Activated naive CD4-positive, alpha-beta T cell treated with anti-CD3 and anti-CD28 coated beads, Interleukin-2, amount 10 ng/mL, durations not matched to agents 7 days and 5 days (primary cell): ENCODE measurements around the gene GCGR.

ENCODE experiments used
- CTCF ChIA-PET: fragments of 350-600 bp; sonication (Branson Sonifier 250); formaldehyde crosslinking; loops from one replicate; lab custom pipeline; 2021; ENCODE audit warnings: antibody characterized with exemption; lab: Charles Lee
- DNase-seq: peaks from one replicate; pipeline ENCODE4 v3.0.0-alpha.2; 2020
- H3K27ac Mint-ChIP-seq: one replicate; pipeline ENCODE4 v1.8.0; 2021; ENCODE audit warnings: mild to moderate bottlenecking, moderate library complexity, mixed read lengths
- H3K27me3 Mint-ChIP-seq: one replicate; pipeline ENCODE4 v1.8.0; 2021; ENCODE audit warnings: mild to moderate bottlenecking, mixed read lengths
- H3K36me3 Mint-ChIP-seq: one replicate; pipeline ENCODE4 v1.8.0; 2021; ENCODE audit warnings: mixed read lengths
- H3K4me1 Mint-ChIP-seq: one replicate; pipeline ENCODE4 v1.8.0; 2021; ENCODE audit warnings: mixed read lengths
- H3K4me3 Mint-ChIP-seq: one replicate; pipeline ENCODE4 v1.8.0; 2021; ENCODE audit warnings: mild to moderate bottlenecking, moderate library complexity, mixed read lengths
- H3K9me3 Mint-ChIP-seq: one replicate; pipeline ENCODE4 v1.8.0; 2021; ENCODE audit warnings: mixed read lengths

Gene GCGR

DNA sequence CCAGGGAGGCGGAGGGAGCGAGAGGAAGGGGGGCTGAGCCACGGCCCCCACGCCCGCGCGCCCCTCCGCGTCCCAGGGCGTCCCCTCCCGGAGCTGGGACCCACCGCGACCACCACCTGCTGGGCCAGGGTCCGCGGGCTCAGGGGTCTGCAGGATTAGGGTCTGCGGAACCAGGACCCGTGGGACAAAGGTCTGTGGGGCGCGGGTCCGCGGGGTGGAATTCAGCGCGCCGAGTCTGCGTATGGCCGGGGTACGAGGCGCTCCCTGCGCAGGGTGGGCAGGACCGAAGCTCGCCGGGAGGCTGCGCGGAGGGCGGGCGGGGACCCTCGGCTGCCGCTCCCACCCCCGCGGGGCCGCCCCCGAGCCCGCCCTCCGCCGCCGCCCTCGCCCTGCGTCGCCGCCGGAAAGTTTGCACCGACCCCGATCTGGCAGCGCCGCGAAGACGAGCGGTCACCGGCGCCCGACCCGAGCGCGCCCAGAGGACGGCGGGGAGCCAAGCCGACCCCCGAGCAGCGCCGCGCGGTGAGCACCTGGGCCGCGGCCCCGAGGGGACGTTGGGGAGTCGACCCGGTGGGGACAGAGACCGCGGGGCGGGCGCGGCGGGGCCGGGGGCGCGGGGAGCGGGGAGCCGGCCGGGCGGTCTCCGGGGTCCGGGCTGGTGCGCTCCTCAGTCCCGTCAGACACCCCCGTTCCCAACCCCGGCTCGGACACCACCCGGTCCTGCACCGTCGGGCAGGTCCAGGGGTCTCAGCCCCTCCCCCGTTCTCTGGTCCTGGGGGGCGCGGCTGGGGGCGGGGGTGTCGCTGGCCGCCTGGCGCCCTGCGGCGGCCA lies at the start of gene GCGR:
Gene GCGR (plus strand): TSS at position 423 of the 831 bp plus-strand sequence. CDS start 4,869 bp downstream, outside the sequence.
- H3K27me3 Mint-ChIP-seq: peaks cover 92% of the 10 kb centered on the region
- H3K27ac Mint-ChIP-seq: peak within 1 kb of the TSS; percentile 33
- no peak within 1 kb of the TSS for H3K4me3 Mint-ChIP-seq
- no peaks in the 10 kb centered on the region for H3K9me3 Mint-ChIP-seq
- CTCF ChIA-PET: no interaction called here
- no peak for DNase-seq
- H3K4me1 Mint-ChIP-seq: peaks cover 6% of the 10 kb centered on the region
- H3K36me3 Mint-ChIP-seq: no peaks in the 10 kb centered on the region

DNA sequence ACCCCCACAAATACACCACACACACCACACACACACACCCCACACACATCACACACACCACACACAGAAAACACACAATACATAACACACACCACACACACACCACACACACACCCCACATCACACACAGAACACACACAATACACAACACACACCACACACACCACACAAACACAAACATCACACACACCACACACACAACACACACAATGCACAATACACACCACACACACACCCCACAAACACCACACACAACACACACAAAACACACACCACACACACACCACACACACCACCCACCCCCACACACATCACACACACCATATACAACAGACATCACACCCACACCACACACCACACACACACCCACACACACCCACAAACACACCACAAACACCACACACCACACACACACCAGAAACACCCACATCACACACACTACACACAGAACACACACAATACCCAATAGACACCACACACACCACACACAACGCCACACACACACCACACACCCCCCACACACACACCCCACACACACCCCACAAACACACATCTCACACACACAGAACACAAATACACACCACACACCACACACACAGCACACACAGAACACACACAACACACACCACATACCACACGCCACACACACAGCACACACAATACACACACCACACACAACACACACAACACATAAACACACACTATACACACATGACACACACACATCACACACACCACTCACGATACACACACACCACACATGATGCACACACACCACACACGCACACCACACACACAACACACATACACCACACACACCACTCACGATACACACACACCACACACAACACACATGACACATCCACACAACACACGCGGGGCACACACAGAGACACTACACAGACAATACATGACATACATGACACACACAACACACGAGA lies 11.0 kb upstream of the GCGR start:
- H3K4me1 Mint-ChIP-seq: no peaks in the 10 kb centered on the region
- no peaks in the 10 kb centered on the region for H3K36me3 Mint-ChIP-seq
- H3K27me3 Mint-ChIP-seq: peaks cover 4% of the 10 kb centered on the region
- CTCF ChIA-PET: no interaction called here
- H3K9me3 Mint-ChIP-seq: no peaks in the 10 kb centered on the region
- H3K27ac Mint-ChIP-seq: no peak overlapping the region
- DNase-seq: no peak
- no peak overlapping the region for H3K4me3 Mint-ChIP-seq

DNA sequence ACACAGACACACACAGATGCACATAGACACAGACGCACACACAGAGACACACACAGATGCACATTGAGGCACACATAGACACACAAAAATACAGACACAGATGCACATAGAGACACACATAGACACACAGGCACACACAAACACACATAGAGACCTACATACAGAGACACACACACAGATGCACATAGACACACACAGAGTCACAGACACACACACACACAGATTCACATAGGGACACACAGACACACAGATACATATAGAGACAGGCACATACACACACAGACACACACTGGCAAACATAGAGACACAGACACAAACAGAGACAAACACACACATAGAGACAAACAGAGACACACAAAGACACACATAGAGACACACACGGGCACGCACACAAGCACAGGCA lies 9.9 kb upstream of the GCGR start:
- Mint-ChIP-seq H3K27ac (no peak overlapping the region), H3K36me3 (no peaks in the 10 kb centered on the region), H3K9me3 (no peaks in the 10 kb centered on the region), H3K4me3 (no peak overlapping the region), H3K27me3 (peaks cover 7% of the 10 kb centered on the region), H3K4me1 (no peaks in the 10 kb centered on the region)
- DNase-seq: no peak
- CTCF ChIA-PET: no interaction called here

DNA sequence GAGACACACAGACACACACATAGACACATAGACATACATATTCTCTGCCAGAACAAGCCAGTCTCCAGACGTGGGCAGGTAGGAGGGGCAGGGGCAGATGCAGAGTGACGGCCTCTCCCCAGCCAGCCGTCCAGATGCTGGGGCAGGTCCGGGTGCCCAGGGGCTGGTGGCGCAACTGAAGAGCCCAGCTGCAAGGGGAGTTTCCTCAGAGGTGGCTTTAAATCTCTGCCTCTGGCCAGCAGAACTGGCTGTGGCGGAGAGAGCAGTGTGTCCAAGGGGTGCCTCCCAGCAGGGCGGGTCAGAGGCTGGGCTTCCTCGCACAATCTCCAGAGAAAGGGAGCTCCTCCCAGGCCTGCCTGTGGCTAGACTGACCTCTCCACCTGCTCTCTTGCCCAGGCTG lies 9.4 kb upstream of the GCGR start:
- H3K4me1 Mint-ChIP-seq: no peaks in the 10 kb centered on the region
- DNase-seq: no peak
- no peaks in the 10 kb centered on the region for H3K36me3 Mint-ChIP-seq
- H3K27me3 Mint-ChIP-seq: peaks cover 10% of the 10 kb centered on the region
- no peak overlapping the region for H3K4me3 Mint-ChIP-seq
- H3K9me3 Mint-ChIP-seq: no peaks in the 10 kb centered on the region
- no peak overlapping the region for H3K27ac Mint-ChIP-seq
- CTCF ChIA-PET: no interaction called here

DNA sequence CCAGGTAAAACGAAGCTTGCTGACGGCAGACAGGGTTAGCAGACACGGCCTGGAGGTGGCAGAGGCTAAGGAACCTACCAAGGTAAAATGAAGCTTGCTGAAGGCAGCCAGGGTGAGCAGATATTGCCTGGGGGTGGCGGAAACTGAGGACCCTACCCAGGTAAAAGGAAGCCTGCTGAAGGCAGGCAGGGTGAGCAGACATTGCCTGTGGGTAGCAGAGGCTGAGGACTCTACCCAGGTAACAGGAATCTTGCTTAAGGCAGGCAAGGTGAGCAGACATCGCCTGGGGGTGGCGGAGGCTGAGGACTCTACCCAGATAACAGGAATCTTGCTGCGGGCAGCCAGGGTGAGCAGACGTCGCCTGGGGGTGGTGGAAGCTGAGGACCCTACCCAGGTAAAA lies 2.6 kb upstream of the GCGR start:
- H3K36me3 Mint-ChIP-seq: no peaks in the 10 kb centered on the region
- no peak for DNase-seq
- CTCF ChIA-PET: interaction anchor here (0.7 kb wide), 1 partner anchor 59 kb away, joined by 3 read pairs; the partner anchor contains the start of gene P4HB
- H3K4me1 Mint-ChIP-seq: peaks cover 6% of the 10 kb centered on the region
- H3K4me3 Mint-ChIP-seq: no peak overlapping the region
- H3K27me3 Mint-ChIP-seq: peaks cover 68% of the 10 kb centered on the region
- H3K27ac Mint-ChIP-seq: no peak overlapping the region
- H3K9me3 Mint-ChIP-seq: no peaks in the 10 kb centered on the region

DNA sequence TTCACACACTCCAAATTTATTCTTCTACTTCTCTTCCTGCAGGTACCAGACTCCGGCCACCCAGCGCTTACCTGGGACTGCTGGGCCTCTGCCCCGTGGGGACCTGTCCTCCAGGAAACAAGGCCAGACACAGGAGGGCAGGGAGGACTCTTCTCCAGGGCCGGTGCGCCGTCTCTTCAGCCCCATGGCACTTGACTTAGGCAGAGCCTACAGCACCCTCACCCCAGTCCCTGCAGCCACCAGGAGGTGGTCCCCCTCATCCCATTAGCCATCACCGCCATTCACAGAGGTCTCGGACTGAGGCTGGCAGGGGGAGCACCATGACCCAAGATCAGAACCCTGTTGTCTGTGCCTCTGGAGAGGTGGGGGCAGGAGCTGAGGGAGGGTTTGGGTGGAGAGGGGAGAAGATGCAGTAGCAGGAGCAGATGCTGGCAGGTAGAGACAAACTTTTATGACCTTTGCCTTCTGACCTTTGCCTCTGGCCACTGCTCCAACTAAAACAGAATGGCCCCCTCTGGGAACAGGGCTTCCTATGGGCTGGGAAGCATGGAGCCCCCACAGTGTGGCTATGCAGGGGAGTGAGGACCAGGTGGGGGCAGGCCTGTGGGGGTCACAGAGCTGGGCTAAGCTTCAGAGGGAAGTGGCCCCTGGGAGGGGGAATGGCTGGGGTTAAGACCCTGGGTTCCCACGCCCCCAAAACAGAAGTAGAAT lies 1.7 kb upstream of the GCGR start:
- CTCF ChIA-PET: no interaction called here
- peaks cover 6% of the 10 kb centered on the region for H3K4me1 Mint-ChIP-seq
- no peaks in the 10 kb centered on the region for H3K9me3 Mint-ChIP-seq
- H3K36me3 Mint-ChIP-seq: no peaks in the 10 kb centered on the region
- peaks cover 77% of the 10 kb centered on the region for H3K27me3 Mint-ChIP-seq
- no peak overlapping the region for H3K4me3 Mint-ChIP-seq
- no peak for DNase-seq
- H3K27ac Mint-ChIP-seq: peak overlapping the region; percentile 75

DNA sequence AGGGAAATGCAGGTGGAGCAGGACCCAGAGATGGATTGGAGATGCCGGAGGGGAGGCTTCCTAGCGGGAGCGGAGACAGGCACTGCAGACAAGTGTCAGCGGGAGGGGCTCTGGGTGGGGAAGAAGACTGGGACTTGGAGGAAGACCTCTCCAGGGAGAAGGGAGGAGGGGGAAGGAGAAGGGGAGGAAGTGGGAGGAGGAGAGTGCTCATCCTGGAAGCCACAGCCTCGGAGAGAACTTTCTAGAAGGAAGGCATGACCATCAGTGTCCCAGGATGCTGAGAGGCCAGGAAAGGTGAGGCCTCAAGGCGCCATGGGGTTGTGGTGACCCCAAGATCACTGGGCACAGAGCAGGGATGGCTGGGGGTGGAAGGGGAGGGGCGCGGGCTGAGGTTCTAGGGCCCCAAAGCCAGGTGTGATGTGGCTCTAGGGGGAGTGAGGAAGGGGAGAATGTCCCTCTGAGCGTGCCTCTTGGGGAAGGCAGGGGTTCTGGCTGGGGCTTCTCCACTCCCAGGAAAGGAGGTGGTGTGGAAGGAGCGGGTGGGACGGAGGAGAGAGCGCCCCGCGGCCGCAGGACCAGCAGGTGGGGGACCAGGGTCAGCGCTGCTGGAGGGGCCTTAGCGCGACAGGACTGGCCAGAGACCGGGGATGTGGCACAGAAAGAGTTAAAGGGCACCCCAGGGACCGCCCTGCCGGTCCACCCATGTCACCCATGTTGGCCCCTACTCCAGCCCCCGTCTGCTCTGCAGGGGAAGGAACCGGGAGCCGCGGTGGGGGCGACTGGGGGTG lies 900 bp upstream of the GCGR start:
- Mint-ChIP-seq H3K27ac (peak overlapping the region; percentile 75), H3K4me1 (peaks cover 6% of the 10 kb centered on the region), H3K36me3 (no peaks in the 10 kb centered on the region), H3K4me3 (no peak overlapping the region), H3K9me3 (no peaks in the 10 kb centered on the region), H3K27me3 (peaks cover 86% of the 10 kb centered on the region)
- CTCF ChIA-PET: no interaction called here
- no peak for DNase-seq

DNA sequence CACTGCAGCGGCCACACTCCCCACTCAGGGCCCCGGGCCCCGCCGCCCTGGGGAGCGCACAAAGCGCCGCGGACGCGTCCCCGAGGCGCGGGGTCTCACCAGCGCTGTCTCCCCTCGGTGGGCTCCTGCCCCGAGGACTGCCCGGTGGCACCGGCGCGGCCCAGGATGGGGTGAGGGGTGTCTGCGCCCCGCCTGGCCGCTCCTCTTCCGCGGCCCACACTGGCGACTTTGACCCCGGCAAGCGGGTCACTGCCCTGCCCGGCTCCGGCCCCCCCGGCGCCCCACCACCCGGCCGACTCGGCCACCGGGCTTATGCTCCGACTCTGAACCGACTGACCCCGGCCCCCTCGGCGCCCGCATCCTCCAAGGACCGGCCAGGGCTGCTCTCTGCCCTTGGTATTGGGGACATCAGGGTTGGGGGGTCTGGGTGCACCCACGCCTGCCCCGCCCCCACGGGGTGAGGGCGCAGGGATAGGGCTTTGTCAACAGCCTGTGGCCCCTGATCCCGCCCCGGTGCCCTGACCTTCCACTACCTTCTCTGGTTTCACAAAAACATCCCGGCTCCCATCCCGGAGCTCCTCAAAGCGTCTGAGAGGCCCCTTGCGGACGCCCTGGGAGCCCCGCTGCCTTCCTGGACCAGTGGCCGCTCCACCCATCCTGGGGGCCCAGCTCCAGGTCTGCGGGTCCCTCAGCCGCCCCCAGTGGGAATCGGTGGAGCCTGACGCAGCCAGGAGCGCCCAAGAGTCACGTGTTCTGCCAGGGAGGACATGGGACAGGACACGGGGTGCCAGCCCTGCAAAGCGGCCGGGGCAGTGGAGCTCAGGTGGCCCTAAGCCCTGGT lies 829 bp downstream of the GCGR start:
- Mint-ChIP-seq H3K36me3 (no peaks in the 10 kb centered on the region), H3K4me1 (peaks cover 6% of the 10 kb centered on the region), H3K27me3 (peaks cover 95% of the 10 kb centered on the region), H3K27ac (peak overlapping the region; percentile 33), H3K4me3 (no peak overlapping the region), H3K9me3 (no peaks in the 10 kb centered on the region)
- no peak for DNase-seq
- CTCF ChIA-PET: no interaction called here

DNA sequence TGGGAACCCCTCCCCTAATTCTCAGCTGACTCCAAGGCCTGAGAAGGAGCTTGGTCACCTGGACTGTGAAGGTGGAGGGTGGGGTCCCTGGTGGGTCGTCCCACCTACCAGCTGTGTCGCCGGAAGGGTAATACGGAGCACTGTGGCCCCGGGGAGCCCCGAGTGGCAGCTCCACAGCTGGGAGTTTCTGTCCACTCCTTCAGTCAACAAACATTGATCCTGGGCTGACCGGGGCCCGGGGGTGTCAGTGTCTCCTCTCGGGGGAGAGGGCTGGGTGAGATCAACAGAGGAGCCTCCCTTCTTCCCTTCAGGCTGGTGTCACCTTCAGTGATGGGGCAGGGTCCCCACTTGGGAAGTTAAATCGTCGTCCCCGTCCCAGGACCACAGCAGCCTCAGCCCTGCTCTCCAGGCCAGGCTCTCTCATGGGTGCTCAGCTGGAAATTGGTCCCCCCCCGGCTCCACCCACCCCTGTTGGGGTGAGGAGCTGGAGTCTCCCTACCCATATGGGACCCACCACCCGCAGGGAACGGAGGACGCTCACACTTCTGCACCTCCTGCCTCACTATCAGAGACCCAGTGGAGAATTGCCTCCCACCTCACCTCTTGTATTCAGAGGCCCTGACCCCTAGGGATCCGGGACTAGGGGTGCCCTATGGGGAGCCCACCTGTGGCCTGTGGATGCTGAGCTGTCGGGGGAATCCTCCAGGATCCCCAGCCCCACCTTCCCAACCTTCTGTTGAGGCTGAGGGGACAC lies 1.9 kb downstream of the GCGR start:
- Mint-ChIP-seq H3K27me3 (peaks cover 91% of the 10 kb centered on the region), H3K27ac (no peak overlapping the region), H3K4me1 (peaks cover 6% of the 10 kb centered on the region), H3K36me3 (no peaks in the 10 kb centered on the region), H3K4me3 (no peak overlapping the region), H3K9me3 (no peaks in the 10 kb centered on the region)
- no peak for DNase-seq
- CTCF ChIA-PET: no interaction called here

DNA sequence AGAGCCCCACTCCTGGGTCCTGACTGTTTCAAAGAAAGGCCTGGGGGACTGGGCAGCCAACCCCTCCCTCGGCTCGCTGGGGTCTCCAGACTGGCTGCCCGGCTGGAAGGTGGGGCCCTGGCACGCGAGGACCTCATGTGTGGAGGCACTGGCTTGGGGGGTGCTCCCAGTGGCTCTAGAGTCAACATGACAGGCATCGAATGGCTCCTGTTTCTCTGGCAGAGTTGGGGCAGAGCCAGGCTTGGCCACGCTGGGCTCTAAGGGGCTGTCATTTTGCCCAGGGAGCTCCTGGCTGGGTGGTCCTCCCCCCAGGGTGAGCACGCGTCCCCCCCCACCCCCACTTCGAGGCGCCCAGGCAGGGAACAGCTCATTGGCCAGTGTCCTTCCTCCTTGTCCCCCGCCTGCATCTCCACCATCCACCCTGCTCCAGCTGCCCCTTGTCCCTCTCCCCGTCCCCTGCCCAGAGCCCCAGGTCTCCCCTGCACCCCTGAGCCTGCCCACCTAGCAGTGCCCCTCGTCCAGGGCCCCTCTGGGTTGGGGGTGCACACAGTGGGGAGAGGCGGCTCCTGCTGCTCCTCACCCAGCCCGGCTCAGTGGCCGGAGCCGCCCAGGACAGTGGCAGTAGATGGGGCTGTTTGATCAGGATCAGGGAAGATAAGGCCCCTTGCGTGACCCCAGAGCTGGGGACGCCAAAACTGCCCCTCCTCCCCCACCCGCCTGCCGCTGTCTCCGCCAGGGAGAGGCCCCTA lies 2.7 kb downstream of the GCGR start:
- H3K4me3 Mint-ChIP-seq: no peak overlapping the region
- peaks cover 84% of the 10 kb centered on the region for H3K27me3 Mint-ChIP-seq
- DNase-seq: no peak
- H3K9me3 Mint-ChIP-seq: no peaks in the 10 kb centered on the region
- no peak overlapping the region for H3K27ac Mint-ChIP-seq
- CTCF ChIA-PET: no interaction called here
- H3K36me3 Mint-ChIP-seq: no peaks in the 10 kb centered on the region
- peaks cover 6% of the 10 kb centered on the region for H3K4me1 Mint-ChIP-seq

DNA sequence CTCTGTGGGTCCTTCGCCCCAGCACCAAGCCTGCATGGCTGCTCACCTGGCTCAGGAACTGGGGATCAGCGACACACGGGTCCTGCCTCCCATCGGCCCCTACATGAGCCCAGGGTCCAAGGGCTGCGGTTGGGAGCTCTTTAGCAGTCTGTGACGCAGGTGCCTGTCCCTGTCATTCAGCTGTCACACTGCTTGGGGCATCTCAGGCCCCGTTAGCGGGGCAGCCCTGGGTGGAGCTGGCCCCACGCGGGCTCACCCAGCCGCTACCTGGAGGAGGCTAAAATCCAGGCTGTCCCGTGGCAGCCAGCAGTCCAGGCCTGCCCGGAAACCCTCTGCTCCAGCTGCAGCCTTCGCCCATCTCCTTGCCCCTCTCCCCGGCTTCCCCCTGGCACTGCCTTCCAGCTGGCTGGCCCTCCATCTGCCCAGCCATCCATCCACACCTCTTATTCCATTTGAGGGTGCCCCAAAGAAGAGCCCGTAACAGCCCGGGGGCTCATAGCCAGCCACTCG lies 3.3 kb downstream of the GCGR start:
- H3K27me3 Mint-ChIP-seq: peaks cover 78% of the 10 kb centered on the region

DNA sequence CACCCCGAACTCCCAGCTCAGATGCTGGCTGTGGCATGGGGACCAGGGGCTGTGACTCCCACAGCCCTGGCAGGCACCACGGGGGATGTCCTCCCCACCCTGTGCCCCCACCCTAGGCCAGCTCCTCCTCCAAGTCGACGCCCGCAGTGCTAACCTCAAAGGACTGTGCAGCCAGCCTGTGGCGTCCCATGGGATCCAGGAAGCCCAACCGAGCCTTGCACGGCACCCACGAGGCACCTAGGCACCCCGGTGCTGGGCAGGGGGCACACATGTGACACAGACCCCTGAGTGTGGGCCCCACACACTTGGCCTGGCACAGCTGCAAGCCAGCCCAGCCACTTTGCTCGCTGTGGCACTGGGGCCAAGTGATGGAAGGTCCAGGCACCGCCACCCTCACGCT lies 3.9 kb downstream of the GCGR start:
- CTCF ChIA-PET: no interaction called here
- Mint-ChIP-seq H3K36me3 (no peaks in the 10 kb centered on the region), H3K4me3 (no peak overlapping the region)

More for the DNA sequence above, 3.3 kb downstream of the GCGR start:
- Mint-ChIP-seq H3K4me3 (no peak overlapping the region), H3K36me3 (no peaks in the 10 kb centered on the region), H3K4me1 (peaks cover 6% of the 10 kb centered on the region), H3K27ac (no peak overlapping the region), H3K9me3 (no peaks in the 10 kb centered on the region)
- CTCF ChIA-PET: no interaction called here
- DNase-seq: no peak

More for the DNA sequence above, 3.9 kb downstream of the GCGR start:
- Mint-ChIP-seq H3K27me3 (peaks cover 76% of the 10 kb centered on the region), H3K9me3 (no peaks in the 10 kb centered on the region), H3K27ac (no peak overlapping the region), H3K4me1 (peaks cover under 1% of the 10 kb centered on the region)
- no peak for DNase-seq
